BJ (cell line): ENCODE data around the gene POLR3K. TPM values are rescaled to one million over a fixed set of nuclear protein-coding genes. Genes with fewer than 3 reads are reported as not detected.

Experiments
- CTCF ChIA-PET: fragments of 350-600 bp; formaldehyde crosslinking; extraction: SDS; loops from one replicate; lab custom pipeline; 2021; ENCODE audit warnings: antibody characterized with exemption, inconsistent platforms; lab: Yijun Ruan, JAX
- POLR2A ChIA-PET: fragments of 300-600 bp; sonication (Branson Sonifier 250); formaldehyde crosslinking; extraction: SDS; loops from one replicate; lab custom pipeline; 2021; ENCODE audit warnings: antibody characterized with exemption; lab: Charles Lee
- DNase-seq: peaks from one replicate; pipeline ENCODE4 v3.0.0-alpha.2; 2011; ENCODE audit warnings: low read depth
- H3K27me3 ChIP-seq: 2 replicates; pipeline ENCODE4 v1.6.0; 2011; ENCODE audit warnings: low read length; ENCODE audit not compliant: control insufficient read depth, insufficient read depth
- H3K36me3 ChIP-seq: 2 replicates; pipeline ENCODE4 v1.5.1; 2011; ENCODE audit warnings: low read length; ENCODE audit not compliant: control insufficient read depth, insufficient read depth
- H3K4me3 ChIP-seq: 2 replicates; pipeline ENCODE4 v1.5.1; 2011; ENCODE audit warnings: low read depth, mild to moderate bottlenecking, control low read depth, low read length
- polyA plus RNA-seq: library from polyadenylated mRNA; depleted of rRNA; stranded (reverse); fragments of >200 nt; gene quantifications from 2 replicates; pipeline ENCODE4 v1.2.3, GENCODE V29; 2011
- TF ChIP-seq, protein P1 (sequence below): IDR thresholded peaks from 2 replicates; pipeline ENCODE4 v1.5.1; 2011; ENCODE audit warnings: low read depth, mild to moderate bottlenecking, control low read depth, inconsistent platforms, low read length, moderate library complexity; ENCODE audit not compliant: insufficient read depth

POLR3K gene
- polyA plus RNA-seq, 1 experiment = 14.3 TPM

GRCh38 chr16:58491-59439, 5.4 kb upstream of the POLR3K start:
- no peak for DNase-seq
- Histone ChIP-seq H3K36me3 (peaks cover 71% of the 10 kb centered on the region), H3K27me3 (no peaks in the 10 kb centered on the region), H3K4me3 (no peak overlapping the region)
- ChIA-PET POLR2A (no interaction called here), CTCF (interaction anchor here (1.5 to 21.0 kb wide), 4 partner anchors 7 to 39 kb away, joined by 5 to 544 read pairs (median 24); no protein-coding TSS in a partner anchor)
- TF ChIP-seq, protein P1, sequence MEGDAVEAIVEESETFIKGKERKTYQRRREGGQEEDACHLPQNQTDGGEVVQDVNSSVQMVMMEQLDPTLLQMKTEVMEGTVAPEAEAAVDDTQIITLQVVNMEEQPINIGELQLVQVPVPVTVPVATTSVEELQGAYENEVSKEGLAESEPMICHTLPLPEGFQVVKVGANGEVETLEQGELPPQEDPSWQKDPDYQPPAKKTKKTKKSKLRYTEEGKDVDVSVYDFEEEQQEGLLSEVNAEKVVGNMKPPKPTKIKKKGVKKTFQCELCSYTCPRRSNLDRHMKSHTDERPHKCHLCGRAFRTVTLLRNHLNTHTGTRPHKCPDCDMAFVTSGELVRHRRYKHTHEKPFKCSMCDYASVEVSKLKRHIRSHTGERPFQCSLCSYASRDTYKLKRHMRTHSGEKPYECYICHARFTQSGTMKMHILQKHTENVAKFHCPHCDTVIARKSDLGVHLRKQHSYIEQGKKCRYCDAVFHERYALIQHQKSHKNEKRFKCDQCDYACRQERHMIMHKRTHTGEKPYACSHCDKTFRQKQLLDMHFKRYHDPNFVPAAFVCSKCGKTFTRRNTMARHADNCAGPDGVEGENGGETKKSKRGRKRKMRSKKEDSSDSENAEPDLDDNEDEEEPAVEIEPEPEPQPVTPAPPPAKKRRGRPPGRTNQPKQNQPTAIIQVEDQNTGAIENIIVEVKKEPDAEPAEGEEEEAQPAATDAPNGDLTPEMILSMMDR = no peak

DNA sequence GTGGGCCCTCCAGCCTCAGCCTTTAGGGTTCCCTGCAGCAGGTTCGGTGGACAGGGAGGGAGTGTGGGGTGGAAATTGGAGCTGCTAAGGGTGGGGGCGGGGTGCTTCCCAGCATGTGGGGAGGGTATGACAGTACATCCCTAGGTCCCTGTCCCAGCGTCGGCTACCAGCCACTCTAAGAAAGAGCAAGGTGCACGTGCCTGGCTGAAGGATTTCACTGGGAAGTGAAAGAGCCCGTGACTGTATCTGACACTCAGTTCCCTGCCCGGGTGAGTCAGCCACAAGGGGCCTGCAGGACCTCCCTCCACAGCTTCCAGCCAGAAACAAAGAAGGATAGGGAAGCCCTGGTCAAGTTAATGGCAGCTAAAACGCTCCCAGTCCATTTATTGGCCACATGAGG, 4.3 kb upstream of the POLR3K start:
- TF ChIP-seq, protein P1 = no peak
- POLR2A ChIA-PET = no interaction called here
- CTCF ChIA-PET = interaction anchor here (0.6 to 3.7 kb wide), 5 partner anchors 8 to 57 kb away, joined by 3 to 25 read pairs (median 5); no protein-coding TSS in a partner anchor
- no peaks in the 10 kb centered on the region for H3K27me3 ChIP-seq
- H3K36me3 ChIP-seq = peaks cover 64% of the 10 kb centered on the region
- DNase-seq = no peak
- no peak overlapping the region for H3K4me3 ChIP-seq

- H3K27me3 ChIP-seq = no peaks in the 10 kb centered on the region
- ChIA-PET CTCF (interaction anchor here (1.1 to 3.7 kb wide), 3 partner anchors 9 to 61 kb away, joined by 3 to 25 read pairs (median 23); no protein-coding TSS in a partner anchor), POLR2A (interaction anchor here (0.5 kb wide), 1 partner anchor 40 kb away, joined by 3 read pairs; no protein-coding TSS in a partner anchor)
- DNase-seq = no peak
- H3K4me3 ChIP-seq = no peak overlapping the region
- peaks cover 53% of the 10 kb centered on the region for H3K36me3 ChIP-seq
- TF ChIP-seq, protein P1 = no peak
Measured at GRCh38 chr16:56231-56927, 3.0 kb upstream of the POLR3K start.

GRCh38 chr16:55571-56136, 2.2 kb upstream of the POLR3K start:
- Histone ChIP-seq H3K27me3 (no peaks in the 10 kb centered on the region), H3K36me3 (peaks cover 48% of the 10 kb centered on the region)
- no peak for DNase-seq

More at GRCh38 chr16:55571-56136, 2.2 kb upstream of the POLR3K start:
- TF ChIP-seq, protein P1 = no peak
- ChIA-PET POLR2A (no interaction called here), CTCF (interaction anchor here (3.2 to 3.7 kb wide), 2 partner anchors 10 to 42 kb away, joined by 23 to 25 read pairs; no protein-coding TSS in a partner anchor)
- H3K4me3 ChIP-seq = no peak overlapping the region
